ENCODE data around the gene COG3.

DNA sequence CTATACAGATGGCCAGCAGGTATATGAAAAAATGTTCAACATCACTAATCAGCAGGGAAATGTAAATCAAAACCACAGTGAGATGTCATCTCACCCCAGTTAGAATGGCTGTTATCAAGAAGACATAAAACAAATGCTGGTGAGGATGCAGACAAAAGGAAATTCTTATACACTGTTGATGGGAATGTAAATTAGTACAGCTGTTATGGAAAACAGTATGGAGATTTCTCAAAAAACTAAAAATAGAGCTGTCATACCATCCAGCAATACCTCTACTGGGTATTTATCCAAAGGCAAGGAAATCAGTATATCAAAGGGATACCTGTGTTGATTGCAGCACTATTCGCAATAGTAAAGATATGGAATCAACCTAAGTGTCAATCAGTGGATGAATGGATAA is 22.9 kb downstream of the COG3 start:
- TF ChIP-seq, protein P1, sequence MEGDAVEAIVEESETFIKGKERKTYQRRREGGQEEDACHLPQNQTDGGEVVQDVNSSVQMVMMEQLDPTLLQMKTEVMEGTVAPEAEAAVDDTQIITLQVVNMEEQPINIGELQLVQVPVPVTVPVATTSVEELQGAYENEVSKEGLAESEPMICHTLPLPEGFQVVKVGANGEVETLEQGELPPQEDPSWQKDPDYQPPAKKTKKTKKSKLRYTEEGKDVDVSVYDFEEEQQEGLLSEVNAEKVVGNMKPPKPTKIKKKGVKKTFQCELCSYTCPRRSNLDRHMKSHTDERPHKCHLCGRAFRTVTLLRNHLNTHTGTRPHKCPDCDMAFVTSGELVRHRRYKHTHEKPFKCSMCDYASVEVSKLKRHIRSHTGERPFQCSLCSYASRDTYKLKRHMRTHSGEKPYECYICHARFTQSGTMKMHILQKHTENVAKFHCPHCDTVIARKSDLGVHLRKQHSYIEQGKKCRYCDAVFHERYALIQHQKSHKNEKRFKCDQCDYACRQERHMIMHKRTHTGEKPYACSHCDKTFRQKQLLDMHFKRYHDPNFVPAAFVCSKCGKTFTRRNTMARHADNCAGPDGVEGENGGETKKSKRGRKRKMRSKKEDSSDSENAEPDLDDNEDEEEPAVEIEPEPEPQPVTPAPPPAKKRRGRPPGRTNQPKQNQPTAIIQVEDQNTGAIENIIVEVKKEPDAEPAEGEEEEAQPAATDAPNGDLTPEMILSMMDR (IDR thresholded peaks at IDR 0.05; ENCODE audit: poor library complexity, severe bottlenecking): no peak
- no peak for TF ChIP-seq RAD21 (conservative IDR thresholded peaks at IDR 0.05)
- TF ChIP-seq SMC3 (conservative IDR thresholded peaks at IDR 0.05; ENCODE audit: poor library complexity): no peak
- TF ChIP-seq POLR2AphosphoS5 (IDR thresholded peaks at IDR 0.05): no peak

Data from neural cell (in vitro differentiated cells).